Activated CD4-positive, alpha-beta T cell treated with anti-CD3 and anti-CD28 coated beads for 48 hours (primary cell): ENCODE measurements around the gene TLE3.

Experiments
- DNase-seq: peaks from one replicate; pipeline ENCODE4 v3.0.0-alpha.2; 2020

Gene TLE3

DNA sequence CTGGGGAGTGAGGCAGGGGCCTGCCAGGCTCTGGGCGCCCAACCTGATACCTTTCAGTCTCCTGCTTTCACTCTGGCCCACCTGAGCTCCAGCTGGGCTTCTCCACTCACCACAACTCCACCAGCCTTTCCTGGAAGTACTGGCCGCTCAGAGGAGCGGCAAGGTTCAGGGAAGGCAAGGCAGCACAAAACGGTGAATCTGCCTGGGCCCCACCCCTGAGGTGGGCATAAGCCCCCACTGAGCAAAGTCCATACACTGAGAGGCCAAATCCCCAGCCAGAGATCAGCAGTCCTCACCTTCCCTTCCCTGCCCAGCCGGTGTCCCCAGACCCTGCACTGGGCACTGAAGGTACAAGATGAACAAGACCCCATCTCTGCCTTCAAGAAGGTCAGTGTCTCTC is 70.7 kb downstream of the TLE3 start:
- DNase-seq, result no peak

GRCh38 chr15:70025413-70026296 is 72.1 kb downstream of the TLE3 start:
- DNase-seq, result no peak

DNA sequence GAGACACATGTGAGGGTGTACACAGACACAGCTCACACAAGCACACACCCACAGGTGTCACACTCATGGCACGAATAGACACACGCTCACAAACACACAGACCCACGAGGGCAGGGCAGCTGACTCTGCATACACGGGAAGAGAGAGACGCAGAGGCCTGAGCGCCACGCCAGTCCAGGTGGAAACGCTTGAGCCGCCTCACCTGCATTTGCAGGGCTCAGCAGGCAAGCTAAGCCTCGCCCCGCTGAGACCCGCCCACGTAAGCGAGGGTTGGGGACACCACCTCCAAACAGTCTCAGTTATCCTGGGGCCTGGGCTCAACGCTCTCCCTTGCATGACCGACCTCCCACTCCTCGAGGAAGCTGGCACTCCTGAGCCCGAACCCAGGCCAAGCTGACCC is 73.2 kb downstream of the TLE3 start:
- no peak for DNase-seq

DNA sequence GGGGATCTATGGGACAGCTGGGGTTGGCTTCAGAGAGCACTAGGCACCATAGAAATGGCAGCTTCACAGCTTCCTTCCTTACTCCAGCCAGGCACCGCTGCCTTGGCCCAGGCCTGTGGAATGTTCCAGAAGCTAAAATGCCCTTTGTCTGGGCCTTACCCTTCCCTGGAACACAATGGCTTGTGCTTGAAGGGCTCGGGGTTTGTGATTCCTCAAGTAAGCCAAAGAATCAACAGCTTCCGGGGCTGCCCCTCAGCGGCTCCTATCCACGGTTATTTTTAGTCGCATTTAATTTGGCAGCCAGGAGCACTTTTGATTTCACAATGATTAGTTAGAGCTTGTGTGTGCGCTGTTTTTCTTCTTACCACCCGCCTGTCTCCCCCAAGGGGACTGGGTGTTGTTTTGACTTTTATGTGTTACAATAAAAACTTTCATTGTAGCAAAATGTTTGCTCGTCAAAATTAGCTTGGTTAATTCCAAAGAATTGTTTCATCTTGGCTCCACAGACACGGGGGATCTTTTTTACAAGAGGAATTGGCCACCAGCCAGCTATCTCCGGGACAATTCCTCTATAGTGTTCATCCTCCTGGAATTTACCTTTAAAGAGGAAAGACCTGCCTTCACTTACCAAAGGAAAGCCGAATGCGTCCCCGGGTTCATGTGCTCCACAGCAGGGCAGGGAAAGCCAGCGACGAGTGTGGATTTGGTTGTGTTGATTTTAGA is 73.8 kb downstream of the TLE3 start:
- no peak for DNase-seq

GRCh38 chr15:70023064-70023768 is 74.5 kb downstream of the TLE3 start:
- DNase-seq, result peak; percentile 37

- no peak for DNase-seq
Observed at GRCh38 chr15:70020229-70020628, 77.5 kb downstream of the TLE3 start.

DNA sequence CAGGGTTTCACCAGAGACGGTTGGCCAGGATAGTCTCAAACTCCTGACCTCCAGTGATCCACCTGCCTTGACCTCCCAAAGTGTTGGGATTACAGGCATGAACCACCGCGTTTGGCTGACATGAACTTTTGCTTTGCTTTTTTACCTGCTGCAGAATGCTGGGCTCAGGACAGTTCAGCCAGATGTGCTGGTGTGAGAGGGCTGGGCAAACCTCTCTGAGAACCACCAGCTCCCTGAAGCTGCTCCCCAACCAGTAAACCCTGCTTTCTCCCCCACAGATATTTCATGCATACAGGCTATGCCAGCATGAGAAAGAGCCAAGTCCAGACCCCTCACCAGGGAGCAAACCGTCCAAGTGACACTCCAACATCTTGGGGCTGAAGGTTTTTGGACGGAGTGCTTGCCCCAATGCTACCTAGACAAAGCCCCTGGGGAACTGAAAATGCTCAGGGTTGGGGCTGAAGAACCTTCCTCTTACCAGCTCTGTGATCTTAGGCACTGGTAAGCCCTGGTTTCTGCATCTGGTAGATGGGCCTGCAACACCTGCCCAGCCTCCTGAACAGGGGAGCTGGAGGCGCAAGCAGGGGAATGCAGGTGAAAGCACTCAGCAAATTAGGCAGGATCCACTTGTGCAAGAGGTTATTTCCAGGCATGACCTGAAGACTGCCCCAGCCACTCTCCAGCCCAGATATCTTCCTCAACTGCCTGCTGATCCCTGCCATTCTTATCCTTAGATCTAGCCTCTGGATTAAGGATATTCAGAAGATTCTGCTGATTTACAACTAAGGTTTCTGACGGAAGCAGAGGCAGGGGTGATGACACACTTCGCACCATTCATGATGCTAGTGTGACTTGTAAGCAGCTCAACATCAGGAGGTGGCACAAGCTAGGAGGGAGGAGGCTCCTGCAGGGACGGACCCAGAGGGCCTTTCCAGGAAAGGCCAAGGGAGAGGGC is 78.8 kb downstream of the TLE3 start:
- DNase-seq, result no peak

DNA sequence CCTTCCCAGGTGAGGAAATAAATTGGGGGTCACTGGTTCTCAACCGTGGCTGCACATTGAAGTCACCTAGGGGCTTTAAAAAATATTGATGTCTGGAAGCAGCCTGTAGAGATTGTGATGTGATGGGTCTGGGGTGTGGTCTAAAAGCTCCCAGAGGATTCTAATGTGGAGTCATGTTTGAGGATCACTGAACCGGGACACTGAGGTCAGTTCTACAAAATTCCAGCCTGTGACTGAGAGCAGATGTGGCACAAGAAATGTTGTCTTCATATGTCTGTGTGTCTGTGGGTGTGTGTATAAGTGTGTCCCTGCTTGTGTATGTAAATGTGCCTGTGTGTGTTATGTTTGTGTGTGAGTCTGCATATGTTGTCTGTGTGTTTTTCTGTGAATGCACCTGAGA is 79.9 kb downstream of the TLE3 start:
- no peak for DNase-seq

DNA sequence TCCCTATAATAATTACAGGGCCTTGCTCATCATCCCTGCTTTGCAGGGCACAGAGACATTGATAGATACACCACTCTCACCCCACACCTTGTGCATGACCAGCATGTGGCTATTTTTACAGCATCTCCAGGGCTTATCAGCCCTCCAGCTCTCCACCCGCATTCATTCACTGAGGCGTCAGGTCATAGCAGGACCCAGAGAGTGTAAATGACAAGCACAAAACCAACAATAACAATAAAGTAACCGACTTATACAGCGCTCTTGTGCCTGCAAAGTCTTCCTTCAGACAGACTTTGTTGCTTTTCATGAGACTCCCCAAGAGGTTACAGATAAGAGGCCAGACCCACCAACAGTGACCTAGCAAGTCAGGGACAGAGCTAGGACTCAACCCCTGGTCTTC is 80.7 kb downstream of the TLE3 start:
- no peak for DNase-seq

DNA sequence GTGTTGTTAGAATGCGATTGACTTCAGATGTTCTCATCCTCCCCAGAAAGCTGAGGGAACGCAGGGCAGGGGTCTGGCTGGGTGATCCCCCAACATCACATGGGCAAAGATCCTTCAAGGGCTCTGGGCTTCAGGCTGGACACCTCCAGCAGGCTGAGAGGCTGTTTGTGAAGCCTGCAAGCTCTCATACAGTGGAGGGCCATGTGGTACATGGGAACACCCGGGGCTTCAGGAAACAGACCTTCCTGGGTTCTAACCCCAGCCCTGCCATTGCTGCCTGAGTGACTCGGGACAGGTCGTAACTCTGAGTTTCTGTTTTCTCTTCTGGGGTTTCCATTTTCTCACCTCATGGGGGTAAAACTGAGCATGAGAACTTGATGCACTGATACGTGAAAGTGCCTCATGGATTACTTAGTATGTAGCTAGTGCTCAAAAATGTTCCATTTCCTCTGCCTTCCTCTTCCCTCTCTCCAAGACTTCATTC is 81.2 kb downstream of the TLE3 start:
- DNase-seq, result no peak

DNA sequence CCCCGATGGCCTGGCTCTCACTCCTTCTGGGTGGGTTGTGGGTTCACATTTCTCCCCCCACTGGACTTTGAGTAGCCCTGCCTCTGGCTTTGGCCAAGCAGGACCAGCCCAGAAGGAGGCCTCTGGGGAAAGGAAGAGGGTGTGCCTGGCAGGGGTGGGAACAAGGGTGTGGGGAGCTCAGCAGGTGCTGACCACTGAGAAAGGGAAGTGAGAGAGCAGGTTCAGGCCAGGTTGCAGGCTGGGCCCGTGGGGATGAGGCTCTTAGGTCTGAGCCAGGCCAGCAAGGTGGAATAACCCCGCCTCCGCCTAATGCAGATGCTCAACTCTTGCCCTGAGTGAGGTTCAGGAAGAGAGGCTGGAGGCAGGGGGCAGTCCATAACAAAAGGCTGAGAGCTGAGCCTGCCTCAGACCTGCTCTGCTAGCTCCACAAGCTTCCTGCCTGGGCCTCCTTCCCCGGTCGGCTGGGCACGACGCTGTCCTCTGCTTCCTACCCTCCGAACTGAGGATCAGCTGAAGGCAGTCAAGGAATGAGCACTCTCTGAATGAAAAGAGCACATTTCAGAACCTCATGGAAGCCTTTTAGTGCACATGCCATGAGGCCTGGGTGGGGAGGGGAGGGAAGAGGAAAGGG is 82.7 kb downstream of the TLE3 start:
- no peak for DNase-seq

- no peak for DNase-seq
Observed at GRCh38 chr15:70014331-70014730, 83.4 kb downstream of the TLE3 start.

- no peak for DNase-seq
Observed at GRCh38 chr15:70013656-70014313, 83.9 kb downstream of the TLE3 start.

DNA sequence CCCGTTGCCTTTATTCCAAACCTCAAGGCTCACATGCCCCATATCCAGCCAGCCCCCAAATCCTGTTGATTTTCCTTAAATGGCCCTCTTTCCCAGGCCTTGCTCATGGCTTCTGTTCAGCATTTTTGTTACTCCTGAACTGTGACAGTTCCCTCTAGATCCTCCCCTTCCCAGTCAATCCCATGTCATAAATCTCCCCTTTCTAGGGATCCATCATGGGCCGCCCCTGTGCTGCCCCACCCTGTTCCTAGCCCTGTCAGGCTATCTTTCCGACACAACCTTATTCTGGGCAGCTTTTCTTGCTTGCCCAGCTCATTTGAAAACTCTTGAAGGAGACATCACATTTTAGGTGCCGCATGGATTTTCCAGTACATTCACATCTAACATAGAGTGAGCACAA is 84.8 kb downstream of the TLE3 start:
- no peak for DNase-seq

DNA sequence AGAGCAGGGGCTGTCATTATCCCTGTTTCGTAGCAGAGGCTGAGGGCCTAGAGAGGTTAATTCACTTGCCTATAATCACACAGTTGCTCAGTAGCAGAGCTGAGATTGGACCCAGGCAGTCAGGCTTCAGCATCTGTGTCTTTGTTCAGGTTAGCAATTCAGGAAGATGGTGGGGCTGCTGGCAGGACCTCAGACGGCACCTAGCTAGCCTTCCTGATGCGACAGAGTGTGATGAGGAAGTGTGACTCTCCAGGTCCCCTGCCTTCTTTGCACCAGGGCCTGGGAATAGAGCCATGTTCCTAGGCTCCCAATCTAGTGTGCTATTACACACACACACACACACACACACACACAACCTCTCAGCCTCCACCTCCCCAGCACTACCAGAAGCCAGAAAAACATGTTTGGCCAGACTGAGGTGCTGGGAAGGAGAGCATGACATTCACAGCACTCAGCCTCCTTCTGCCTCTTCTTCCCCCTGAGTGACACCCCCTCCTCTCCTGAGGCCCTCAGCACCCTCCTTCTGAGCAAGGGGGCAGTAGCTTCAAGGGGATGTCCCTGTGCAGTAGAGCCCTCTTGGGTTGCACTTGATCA is 88.9 kb downstream of the TLE3 start:
- DNase-seq, result no peak

DNA sequence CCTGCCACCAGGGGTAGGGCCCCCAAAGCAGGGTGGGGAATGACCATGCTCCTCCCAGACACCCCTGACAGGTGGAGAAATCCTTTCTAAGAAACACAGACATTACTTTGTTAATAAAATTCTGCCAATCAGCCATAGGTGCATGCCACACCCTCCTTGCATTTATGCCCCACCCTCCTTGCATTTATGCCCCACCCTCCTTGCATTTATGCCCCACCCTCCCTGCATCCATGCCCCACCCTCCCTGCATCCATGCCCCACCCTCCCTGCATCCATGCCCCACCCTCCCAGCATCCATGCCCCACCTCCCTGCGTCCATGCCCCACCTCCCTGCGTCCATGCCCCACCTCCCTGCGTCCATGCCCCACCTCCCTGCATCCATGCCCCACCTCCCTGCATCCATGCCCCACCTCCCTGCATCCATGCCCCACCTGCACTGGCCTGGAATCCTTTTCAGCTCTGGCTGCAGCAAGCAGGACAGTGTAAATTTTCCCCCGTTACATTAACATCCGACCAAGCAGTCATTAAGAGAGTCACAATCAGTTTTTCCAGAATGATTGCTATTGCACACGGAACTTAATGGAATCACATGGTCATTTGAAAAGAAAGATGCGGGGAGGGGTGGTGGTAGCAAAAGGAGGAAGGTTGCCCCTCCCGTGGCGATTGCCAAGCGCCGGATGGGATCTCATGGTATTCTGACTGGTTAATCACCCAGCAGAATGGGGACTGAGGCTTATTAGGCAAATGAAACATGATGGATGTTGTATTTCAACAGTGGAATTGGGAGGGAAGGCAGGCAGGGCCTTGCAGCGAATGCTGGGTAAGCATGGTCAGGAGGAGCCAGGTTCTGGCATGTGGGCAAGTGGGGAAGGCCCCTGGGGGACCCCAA is 91.2 kb downstream of the TLE3 start:
- DNase-seq, result no peak

GRCh38 chr15:70004826-70005225 is 92.9 kb downstream of the TLE3 start:
- DNase-seq, result no peak

GRCh38 chr15:70002897-70003296 is 94.8 kb downstream of the TLE3 start:
- no peak for DNase-seq

DNA sequence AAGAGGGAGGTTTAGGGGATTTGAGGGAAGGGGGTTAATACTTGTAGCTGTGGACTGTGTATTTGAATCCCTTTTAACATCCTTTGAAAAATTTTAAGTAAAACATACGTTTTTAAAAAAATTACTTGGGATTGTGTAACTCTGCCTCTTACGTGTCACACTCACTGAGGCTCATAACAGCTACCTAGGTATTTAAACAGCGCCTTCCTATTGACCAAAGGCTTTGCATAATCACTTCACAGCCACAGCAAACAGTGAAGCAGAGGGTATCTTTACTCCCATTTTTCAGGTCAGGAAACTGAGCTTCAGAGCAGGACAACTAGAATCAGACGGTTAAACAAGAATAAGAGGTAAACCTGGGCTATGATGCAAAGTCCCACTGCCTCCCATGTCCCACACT is 95.9 kb downstream of the TLE3 start:
- DNase-seq, result no peak
